Suprapubic skin (tissue), 4 donors: ENCODE results near the gene RASSF8.

ENCODE experiments used
- EP300 ChIP-seq: sonication (generic); formaldehyde crosslinking; IDR thresholded peaks from one replicate; pipeline ENCODE4 v1.6.1; 2017; ENCODE audit warnings: antibody characterized with exemption
- POLR2A ChIP-seq, 2 donors: fragments of 450-650 bp; IDR thresholded peaks; one replicate each; pipeline ENCODE4 v1.6.1; 2017; ENCODE audit warnings: antibody characterized with exemption in 2 of 2, mild to moderate bottlenecking in 2 of 2, moderate library complexity in 2 of 2
- POLR2AphosphoS5 ChIP-seq, 3 donors: sonication (generic); formaldehyde crosslinking; IDR thresholded peaks; one replicate each; pipeline ENCODE4 v1.6.1; 2017; ENCODE audit warnings: antibody characterized with exemption in 3 of 3
- TF ChIP-seq, protein P1 (sequence below), 2 donors: fragments of 200-600 bp in 1 of 2; fragments of 450-650 bp in 1 of 2; sonication (generic) in 1 of 2; IDR thresholded peaks; one replicate each; pipeline ENCODE4 v1.5.1; 2016 to 2019; ENCODE audit warnings: antibody characterized with exemption in 2 of 2, mild to moderate bottlenecking in 1 of 2, moderate library complexity in 1 of 2

DNA sequence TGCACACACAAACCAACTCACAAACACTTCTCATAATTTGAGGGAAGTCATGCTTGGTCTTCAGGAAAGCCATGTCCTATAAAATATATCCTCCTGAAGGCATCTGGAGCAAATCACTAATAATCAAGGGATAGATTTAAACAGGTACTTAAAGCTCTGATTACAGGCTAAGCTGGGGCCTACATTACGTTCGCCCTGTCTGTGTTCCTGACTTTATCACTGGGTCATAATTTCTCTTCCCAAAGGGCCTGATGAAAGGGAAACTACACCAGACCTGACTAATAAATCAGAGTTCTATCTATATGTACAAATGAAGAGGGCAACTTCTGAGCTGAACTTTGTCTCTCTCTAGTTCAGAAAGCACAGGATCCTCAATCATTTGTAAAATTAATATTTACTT, 43.9 kb upstream of the RASSF8 start:
- TF ChIP-seq, protein P1, sequence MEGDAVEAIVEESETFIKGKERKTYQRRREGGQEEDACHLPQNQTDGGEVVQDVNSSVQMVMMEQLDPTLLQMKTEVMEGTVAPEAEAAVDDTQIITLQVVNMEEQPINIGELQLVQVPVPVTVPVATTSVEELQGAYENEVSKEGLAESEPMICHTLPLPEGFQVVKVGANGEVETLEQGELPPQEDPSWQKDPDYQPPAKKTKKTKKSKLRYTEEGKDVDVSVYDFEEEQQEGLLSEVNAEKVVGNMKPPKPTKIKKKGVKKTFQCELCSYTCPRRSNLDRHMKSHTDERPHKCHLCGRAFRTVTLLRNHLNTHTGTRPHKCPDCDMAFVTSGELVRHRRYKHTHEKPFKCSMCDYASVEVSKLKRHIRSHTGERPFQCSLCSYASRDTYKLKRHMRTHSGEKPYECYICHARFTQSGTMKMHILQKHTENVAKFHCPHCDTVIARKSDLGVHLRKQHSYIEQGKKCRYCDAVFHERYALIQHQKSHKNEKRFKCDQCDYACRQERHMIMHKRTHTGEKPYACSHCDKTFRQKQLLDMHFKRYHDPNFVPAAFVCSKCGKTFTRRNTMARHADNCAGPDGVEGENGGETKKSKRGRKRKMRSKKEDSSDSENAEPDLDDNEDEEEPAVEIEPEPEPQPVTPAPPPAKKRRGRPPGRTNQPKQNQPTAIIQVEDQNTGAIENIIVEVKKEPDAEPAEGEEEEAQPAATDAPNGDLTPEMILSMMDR (IDR thresholded peaks at IDR 0.05) = no peak
- no peak for TF ChIP-seq POLR2A (IDR thresholded peaks at IDR 0.05)
- TF ChIP-seq POLR2AphosphoS5 (IDR thresholded peaks at IDR 0.05) = no peak
- TF ChIP-seq EP300 = no peak
